PC-9 (cell line): Measurements from ENCODE around the gene MAN1A1. TPM values are rescaled to one million over a fixed set of nuclear protein-coding genes. Genes with fewer than 3 reads are reported as not detected.

Experiments used
- BruUV-seq: library from RNA; stranded (reverse); fragments of 400-500 nt; replicated peaks from 2 replicates; lab custom pipeline; 2021; lab: Mats Ljungman, UMichigan
- CTCF ChIA-PET: fragments of 300-600 bp; sonication (Branson Sonifier 250); formaldehyde crosslinking; loops from one replicate; lab custom pipeline; 2022; ENCODE audit warnings: antibody characterized with exemption; lab: Charles Lee
- POLR2A ChIA-PET: fragments of 300-600 bp; sonication (Branson Sonifier 250); formaldehyde crosslinking; loops from one replicate; lab custom pipeline; 2022; ENCODE audit warnings: antibody characterized with exemption; ENCODE audit not compliant: unreplicated experiment; lab: Charles Lee
- DNase-seq, 2 experiments: peaks; one replicate each; pipeline versions ENCODE4 v3.0.0 to v3.0.0-alpha.2; 2015 to 2022; ENCODE audit warnings: mixed read lengths in 1 of 2
- H2AFZ ChIP-seq: fragments of 200-600 bp; sonication (generic); 2 replicates; pipeline ENCODE4 v1.8.1; 2017; ENCODE audit warnings: antibody characterized with exemption
- H3F3A ChIP-seq: fragments of 200-600 bp; sonication (generic); 2 replicates; pipeline ENCODE4 v1.8.1; 2017; ENCODE audit warnings: antibody characterized with exemption, mild to moderate bottlenecking, low read depth; ENCODE audit not compliant: insufficient read depth
- H3K27ac ChIP-seq: fragments of 200-600 bp; sonication (generic); 2 replicates; pipeline ENCODE4 v1.6.1; 2016; ENCODE audit warnings: mixed run types
- H3K27me3 ChIP-seq: fragments of 200-600 bp; sonication (generic); 2 replicates; pipeline ENCODE4 v1.6.1; 2016; ENCODE audit warnings: low read depth, mixed run types; ENCODE audit not compliant: insufficient read depth
- H3K36me3 ChIP-seq: fragments of 200-600 bp; sonication (generic); 2 replicates; pipeline ENCODE4 v1.6.1; 2016; ENCODE audit warnings: low read depth, mixed run types
- H3K4me1 ChIP-seq: fragments of 200-600 bp; sonication (generic); replicated peaks from 2 replicates; pipeline ENCODE4 v1.6.1; 2016; ENCODE audit warnings: mixed run types; ENCODE audit not compliant: insufficient read depth
- H3K4me2 ChIP-seq: fragments of 200-600 bp; sonication (generic); 2 replicates; pipeline ENCODE4 v1.6.1; 2017; ENCODE audit warnings: mixed run types
- H3K4me3 ChIP-seq: fragments of 200-600 bp; sonication (generic); 2 replicates; pipeline ENCODE4 v1.6.1; 2016; ENCODE audit warnings: mixed run types
- H3K79me2 ChIP-seq: fragments of 200-600 bp; sonication (generic); 2 replicates; pipeline ENCODE4 v1.6.1; 2017; ENCODE audit warnings: low read depth, mixed run types
- H3K9me2 ChIP-seq: fragments of 200-600 bp; sonication (generic); 2 replicates; pipeline ENCODE4 v1.8.1; 2017; ENCODE audit warnings: mild to moderate bottlenecking; ENCODE audit not compliant: insufficient read depth
- H3K9me3 ChIP-seq: fragments of 200-600 bp; sonication (generic); 2 replicates; pipeline ENCODE4 v1.8.1; 2016; ENCODE audit warnings: low read depth; ENCODE audit not compliant: insufficient read depth
- H4K20me1 ChIP-seq: fragments of 200-600 bp; sonication (generic); 2 replicates; pipeline ENCODE4 v1.8.1; 2017; ENCODE audit not compliant: insufficient read depth
- EZH2 ChIP-seq: fragments of 200-600 bp; sonication (generic); IDR thresholded peaks from 2 replicates; pipeline ENCODE4 v1.8.0; 2017; ENCODE audit warnings: antibody characterized with exemption, low read depth
- intact Hi-C: fragments of 100-400 bp; cut with micrococcal nuclease; formaldehyde crosslinking; loops from one replicate; pipeline ENCODE4 v1.10.0; 2022; ENCODE audit not compliant: unreplicated experiment
- total RNA-seq: library from RNA; stranded (reverse); gene quantifications from 2 replicates; pipeline ENCODE4 v1.2.3, GENCODE V29; 2021
- TF ChIP-seq, protein P1 (sequence below): fragments of 200-600 bp; sonication (generic); conservative IDR thresholded peaks from 2 replicates; pipeline ENCODE4 v1.6.1; 2017; ENCODE audit warnings: mixed run types, antibody characterized with exemption, mild to moderate bottlenecking, moderate library complexity

The MAN1A1 gene
- total RNA-seq, 1 experiment from 2014 or later, result 13.4 TPM

DNA sequence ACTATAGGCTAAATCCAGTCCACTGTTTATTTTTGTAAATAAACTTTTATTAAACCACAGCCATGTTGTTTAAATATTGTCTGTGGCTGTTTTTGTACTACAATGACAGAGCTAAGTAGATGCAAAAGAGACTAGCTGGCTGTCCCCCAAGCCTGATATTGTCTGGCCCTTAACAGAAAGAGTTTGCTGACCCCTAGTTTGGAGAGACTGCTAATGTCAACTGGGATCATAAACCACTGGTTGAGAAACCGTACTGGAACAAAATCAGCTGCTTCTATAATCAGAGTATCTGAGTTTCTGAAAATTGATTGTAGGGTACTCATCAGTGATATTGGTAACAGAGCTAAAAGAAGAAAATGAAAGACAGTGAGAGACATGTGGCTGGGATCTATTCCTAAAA lies 168.5 kb downstream of the MAN1A1 start:
- Histone ChIP-seq H3K9me2 (no peaks in the 10 kb centered on the region; the same call in 1 of the 2 replicates), H3K79me2 (no peaks in the 10 kb centered on the region), H3K9me3 (no peaks in the 10 kb centered on the region), H3K4me2 (no peak overlapping the region), H3K4me3 (no peak overlapping the region), H3K4me1 (no peaks in the 10 kb centered on the region), H3K27me3 (no peaks in the 10 kb centered on the region), H3K36me3 (0 out of 2 replicates have a peak, but pooled peaks cover 5% of the 10 kb centered on the region), H2AFZ (no peak overlapping the region), H3F3A (no peaks in the 10 kb centered on the region), H3K27ac (no peak overlapping the region), H4K20me1 (no peaks in the 10 kb centered on the region)
- ChIA-PET POLR2A (no interaction called here), CTCF (no interaction called here)
- no peak for DNase-seq
- BruUV-seq, result no TSS peak
- no peak for TF ChIP-seq EZH2
- TF ChIP-seq, protein P1, sequence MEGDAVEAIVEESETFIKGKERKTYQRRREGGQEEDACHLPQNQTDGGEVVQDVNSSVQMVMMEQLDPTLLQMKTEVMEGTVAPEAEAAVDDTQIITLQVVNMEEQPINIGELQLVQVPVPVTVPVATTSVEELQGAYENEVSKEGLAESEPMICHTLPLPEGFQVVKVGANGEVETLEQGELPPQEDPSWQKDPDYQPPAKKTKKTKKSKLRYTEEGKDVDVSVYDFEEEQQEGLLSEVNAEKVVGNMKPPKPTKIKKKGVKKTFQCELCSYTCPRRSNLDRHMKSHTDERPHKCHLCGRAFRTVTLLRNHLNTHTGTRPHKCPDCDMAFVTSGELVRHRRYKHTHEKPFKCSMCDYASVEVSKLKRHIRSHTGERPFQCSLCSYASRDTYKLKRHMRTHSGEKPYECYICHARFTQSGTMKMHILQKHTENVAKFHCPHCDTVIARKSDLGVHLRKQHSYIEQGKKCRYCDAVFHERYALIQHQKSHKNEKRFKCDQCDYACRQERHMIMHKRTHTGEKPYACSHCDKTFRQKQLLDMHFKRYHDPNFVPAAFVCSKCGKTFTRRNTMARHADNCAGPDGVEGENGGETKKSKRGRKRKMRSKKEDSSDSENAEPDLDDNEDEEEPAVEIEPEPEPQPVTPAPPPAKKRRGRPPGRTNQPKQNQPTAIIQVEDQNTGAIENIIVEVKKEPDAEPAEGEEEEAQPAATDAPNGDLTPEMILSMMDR, result no peak
- intact Hi-C loops, result no loop called here

DNA sequence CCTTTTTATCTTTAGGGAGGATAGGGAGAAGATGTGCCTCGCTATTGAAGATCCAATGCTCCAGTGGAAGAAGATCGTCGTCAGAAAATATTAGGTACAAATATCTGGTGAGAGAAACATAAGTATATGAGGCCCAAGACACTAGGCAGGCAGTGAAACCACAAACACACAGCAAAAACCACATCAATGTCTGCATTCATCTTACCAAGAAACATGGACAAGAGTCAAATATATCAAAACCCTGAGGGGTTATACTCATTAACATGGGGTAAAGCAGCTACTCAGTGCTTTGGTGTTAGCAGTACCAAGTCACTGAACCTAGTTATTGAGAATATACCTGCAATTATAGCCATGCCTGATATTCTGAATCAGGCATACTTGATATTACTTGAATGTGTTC lies 169.7 kb downstream of the MAN1A1 start:
- H3K4me3 ChIP-seq, result no peak overlapping the region
- intact Hi-C loops, result no loop called here
- H3F3A ChIP-seq, result no peaks in the 10 kb centered on the region
- H3K27me3 ChIP-seq, result no peaks in the 10 kb centered on the region
- no peaks in the 10 kb centered on the region for H3K79me2 ChIP-seq
- no TSS peak for BruUV-seq
- H3K27ac ChIP-seq, result no peak overlapping the region
- POLR2A ChIA-PET, result no interaction called here
- no peaks in the 10 kb centered on the region for H3K4me1 ChIP-seq
- no peak for DNase-seq
- CTCF ChIA-PET, result no interaction called here
- H3K9me2 ChIP-seq, result no peaks in the 10 kb centered on the region; the same call in 1 of the 2 replicates
- no peaks in the 10 kb centered on the region for H3K9me3 ChIP-seq
- no peak overlapping the region for H3K4me2 ChIP-seq
- no peaks in the 10 kb centered on the region for H4K20me1 ChIP-seq
- no peak for TF ChIP-seq EZH2
- TF ChIP-seq, protein P1, result no peak
- 0 out of 2 replicates have a peak, but pooled peaks cover 5% of the 10 kb centered on the region for H3K36me3 ChIP-seq
- H2AFZ ChIP-seq, result no peak overlapping the region

DNA sequence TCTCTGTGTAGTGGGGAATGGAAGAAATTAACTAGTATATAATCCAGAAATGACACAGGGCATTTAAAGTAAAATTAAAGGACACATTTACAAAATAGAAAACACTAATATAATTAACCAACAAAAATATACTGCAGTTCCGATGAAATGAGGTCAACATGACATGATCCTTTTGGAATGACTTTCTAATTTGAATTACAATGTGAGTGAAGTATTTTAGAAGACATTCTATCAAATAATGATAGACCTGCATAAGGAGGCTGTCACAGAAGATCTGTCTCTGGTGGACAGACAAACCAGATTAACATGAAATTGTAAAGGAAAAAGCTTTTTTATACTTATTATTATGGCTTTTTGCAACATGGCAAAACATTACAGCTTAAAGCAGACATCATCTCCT lies 170.5 kb downstream of the MAN1A1 start:
- POLR2A ChIA-PET, result no interaction called here
- DNase-seq, result no peak
- intact Hi-C loops, result no loop called here

More for the DNA sequence above, 170.5 kb downstream of the MAN1A1 start:
- CTCF ChIA-PET, result no interaction called here
- H3K9me2 ChIP-seq, result no peaks in the 10 kb centered on the region; the same call in 1 of the 2 replicates
- H3K4me3 ChIP-seq, result no peak overlapping the region
- no peaks in the 10 kb centered on the region for H3K9me3 ChIP-seq
- no peak for TF ChIP-seq EZH2
- TF ChIP-seq, protein P1, result no peak
- BruUV-seq, result no TSS peak
- H3K27me3 ChIP-seq, result no peaks in the 10 kb centered on the region
- H3F3A ChIP-seq, result no peaks in the 10 kb centered on the region
- no peak overlapping the region for H3K4me2 ChIP-seq
- no peak overlapping the region for H3K27ac ChIP-seq
- H2AFZ ChIP-seq, result no peak overlapping the region
- H4K20me1 ChIP-seq, result no peaks in the 10 kb centered on the region
- no peaks in the 10 kb centered on the region for H3K4me1 ChIP-seq
- 0 out of 2 replicates have a peak, but pooled peaks cover 5% of the 10 kb centered on the region for H3K36me3 ChIP-seq
- no peaks in the 10 kb centered on the region for H3K79me2 ChIP-seq
